Measurements from ENCODE around the gene ZSWIM1. TPM values are rescaled to one million over a fixed set of nuclear protein-coding genes. Genes with fewer than 3 reads are reported as not detected.

Gene ZSWIM1
- total RNA-seq, 1 experiment from 2014 or later, result 13.2 TPM

DNA sequence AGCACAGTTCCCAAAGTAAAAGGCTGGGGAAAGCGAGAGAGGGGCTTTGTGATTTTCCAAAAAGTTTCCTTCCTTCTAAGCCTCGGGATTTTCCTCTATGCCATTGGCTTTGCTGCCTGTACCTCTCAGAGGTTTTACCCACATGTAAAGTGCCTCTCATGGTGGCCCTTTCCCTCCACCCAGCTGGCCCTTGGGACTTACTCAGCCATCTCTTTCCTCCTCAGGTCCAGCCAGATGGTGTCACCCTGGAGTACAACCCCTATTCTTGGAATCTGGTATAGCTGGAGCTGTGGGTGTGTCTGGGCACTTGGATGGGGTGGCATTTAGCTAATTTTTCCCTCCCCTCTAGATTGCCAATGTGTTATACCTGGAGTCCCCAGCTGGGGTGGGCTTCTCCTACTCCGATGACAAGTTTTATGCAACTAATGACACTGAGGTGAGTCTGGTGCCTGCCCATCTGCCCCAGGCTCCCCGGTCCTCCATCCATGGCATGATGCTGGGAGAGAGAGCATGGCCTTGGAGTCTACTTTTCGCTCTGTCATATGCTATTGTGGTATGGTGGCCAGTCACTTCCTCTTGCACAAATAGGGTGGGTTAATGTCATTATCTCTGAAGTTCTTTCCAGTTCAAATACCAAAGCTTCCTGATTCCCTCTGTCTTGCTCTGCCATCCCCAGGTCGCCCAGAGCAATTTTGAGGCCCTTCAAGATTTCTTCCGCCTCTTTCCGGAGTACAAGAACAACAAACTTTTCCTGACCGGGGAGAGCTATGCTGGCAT lies 11.2 kb downstream of the ZSWIM1 start:
- H3K27me3 ChIP-seq (replicated peaks; ENCODE audit: insufficient read depth, low read depth, low read length, poor library complexity), result no peaks in the 10 kb centered on the region
- H3K4me1 ChIP-seq (ENCODE audit: insufficient read depth, low read length, poor library complexity, severe bottlenecking), result peaks cover 8% of the 10 kb centered on the region
- H3K9me3 ChIP-seq (ENCODE audit: low read depth, low read length, poor library complexity, severe bottlenecking), result no peaks in the 10 kb centered on the region
- peak overlapping the region; percentile 71 for H3K4me3 ChIP-seq (ENCODE audit: low read depth, low read length, poor library complexity, severe bottlenecking)
- H3K27ac ChIP-seq (ENCODE audit: low read depth, low read length, poor library complexity, severe bottlenecking), result peak overlapping the region; percentile 69
- ChIA-PET CTCF (interaction anchor here (0.5 kb wide), 1 partner anchor 131 kb away, joined by 3 read pairs; no protein-coding TSS in a partner anchor), POLR2A (ENCODE audit: low non-redundant PET) (no interaction called here)
- peak; percentile 34 for DNase-seq (ENCODE audit: low spot score)
- intact Hi-C loops (cut with micrococcal nuclease; ENCODE audit: unreplicated experiment), result loop anchor here (10.0 kb wide), 1 partner anchor 73 kb away; no protein-coding TSS in a partner anchor
- no TSS peak for BruUV-seq (replicated peaks)
- peaks cover 7% of the 10 kb centered on the region for H3K36me3 ChIP-seq (ENCODE audit: insufficient read depth, low read length, poor library complexity, severe bottlenecking)
- TF ChIP-seq, protein P1, sequence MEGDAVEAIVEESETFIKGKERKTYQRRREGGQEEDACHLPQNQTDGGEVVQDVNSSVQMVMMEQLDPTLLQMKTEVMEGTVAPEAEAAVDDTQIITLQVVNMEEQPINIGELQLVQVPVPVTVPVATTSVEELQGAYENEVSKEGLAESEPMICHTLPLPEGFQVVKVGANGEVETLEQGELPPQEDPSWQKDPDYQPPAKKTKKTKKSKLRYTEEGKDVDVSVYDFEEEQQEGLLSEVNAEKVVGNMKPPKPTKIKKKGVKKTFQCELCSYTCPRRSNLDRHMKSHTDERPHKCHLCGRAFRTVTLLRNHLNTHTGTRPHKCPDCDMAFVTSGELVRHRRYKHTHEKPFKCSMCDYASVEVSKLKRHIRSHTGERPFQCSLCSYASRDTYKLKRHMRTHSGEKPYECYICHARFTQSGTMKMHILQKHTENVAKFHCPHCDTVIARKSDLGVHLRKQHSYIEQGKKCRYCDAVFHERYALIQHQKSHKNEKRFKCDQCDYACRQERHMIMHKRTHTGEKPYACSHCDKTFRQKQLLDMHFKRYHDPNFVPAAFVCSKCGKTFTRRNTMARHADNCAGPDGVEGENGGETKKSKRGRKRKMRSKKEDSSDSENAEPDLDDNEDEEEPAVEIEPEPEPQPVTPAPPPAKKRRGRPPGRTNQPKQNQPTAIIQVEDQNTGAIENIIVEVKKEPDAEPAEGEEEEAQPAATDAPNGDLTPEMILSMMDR (conservative IDR thresholded peaks at IDR 0.05; ENCODE audit: low read depth, low read length), result no peak
- no peak for TF ChIP-seq EZH2 (IDR thresholded peaks at IDR 0.05; ENCODE audit: borderline replicate concordance, low read depth, low read length, poor library complexity, severe bottlenecking)

- CTCF ChIA-PET, result no interaction called here
- peaks cover 14% of the 10 kb centered on the region for H3K36me3 ChIP-seq (ENCODE audit: insufficient read depth, low read length, poor library complexity, severe bottlenecking)
These were observed 11.9 kb downstream of the ZSWIM1 start for GRCh38 chr20:45892828-45893500.

GRCh38 chr20:45893831-45894230 lies 12.8 kb downstream of the ZSWIM1 start:
- H3K27me3 ChIP-seq (replicated peaks; ENCODE audit: insufficient read depth, low read depth, low read length, poor library complexity), result no peaks in the 10 kb centered on the region
- no TSS peak for BruUV-seq (replicated peaks)
- no peak overlapping the region for H3K4me3 ChIP-seq (ENCODE audit: low read depth, low read length, poor library complexity, severe bottlenecking)
- H3K9me3 ChIP-seq (ENCODE audit: low read depth, low read length, poor library complexity, severe bottlenecking), result no peaks in the 10 kb centered on the region
- TF ChIP-seq, protein P1 (conservative IDR thresholded peaks at IDR 0.05; ENCODE audit: low read depth, low read length), result no peak
- TF ChIP-seq EZH2 (IDR thresholded peaks at IDR 0.05; ENCODE audit: borderline replicate concordance, low read depth, low read length, poor library complexity, severe bottlenecking), result no peak
- intact Hi-C loops (cut with micrococcal nuclease; ENCODE audit: unreplicated experiment), result loop anchor here (10.0 kb wide), 1 partner anchor 71 kb away; no protein-coding TSS in a partner anchor
- peak; percentile 36 for DNase-seq (ENCODE audit: low spot score)
- peaks cover 8% of the 10 kb centered on the region for H3K4me1 ChIP-seq (ENCODE audit: insufficient read depth, low read length, poor library complexity, severe bottlenecking)
- ChIA-PET CTCF (no interaction called here), POLR2A (ENCODE audit: low non-redundant PET) (no interaction called here)
- H3K27ac ChIP-seq (ENCODE audit: low read depth, low read length, poor library complexity, severe bottlenecking), result no peak overlapping the region
- H3K36me3 ChIP-seq (ENCODE audit: insufficient read depth, low read length, poor library complexity, severe bottlenecking), result peaks cover 21% of the 10 kb centered on the region

More at GRCh38 chr20:45892828-45893500, 11.9 kb downstream of the ZSWIM1 start:
- intact Hi-C loops (cut with micrococcal nuclease; ENCODE audit: unreplicated experiment), result loop anchor here (10.0 kb wide), 1 partner anchor 72 kb away; no protein-coding TSS in a partner anchor
- Histone ChIP-seq H3K4me1 (ENCODE audit: insufficient read depth, low read length, poor library complexity, severe bottlenecking) (peaks cover 8% of the 10 kb centered on the region), H3K9me3 (ENCODE audit: low read depth, low read length, poor library complexity, severe bottlenecking) (no peaks in the 10 kb centered on the region), H3K27ac (ENCODE audit: low read depth, low read length, poor library complexity, severe bottlenecking) (no peak overlapping the region), H3K27me3 (replicated peaks; ENCODE audit: insufficient read depth, low read depth, low read length, poor library complexity) (no peaks in the 10 kb centered on the region), H3K4me3 (ENCODE audit: low read depth, low read length, poor library complexity, severe bottlenecking) (no peak overlapping the region)
- POLR2A ChIA-PET (ENCODE audit: low non-redundant PET), result no interaction called here
- TSS peak; percentile 32 for BruUV-seq (replicated peaks)
- TF ChIP-seq, protein P1 (conservative IDR thresholded peaks at IDR 0.05; ENCODE audit: low read depth, low read length), result no peak
- no peak for TF ChIP-seq EZH2 (IDR thresholded peaks at IDR 0.05; ENCODE audit: borderline replicate concordance, low read depth, low read length, poor library complexity, severe bottlenecking)
- DNase-seq (ENCODE audit: low spot score), result no peak

Data from A673 (cell line).